C4-2B (cell line): ENCODE data around the gene WNT3.

Experiments
- CTCF ChIP-seq: fragments of 450-650 bp; conservative IDR thresholded peaks from 2 replicates; pipeline ENCODE4 v1.5.1; 2017; ENCODE audit warnings: mild to moderate bottlenecking
- ZFX ChIP-seq: fragments of 450-650 bp; IDR thresholded peaks from 2 replicates; pipeline ENCODE4 v1.6.1; 2017

GRCh38 chr17:46833840-46834208, 15.3 kb upstream of the WNT3 start:
- TF ChIP-seq CTCF, result no peak
- TF ChIP-seq ZFX, result no peak
